GM23338 (cell line): ENCODE data around the gene RIPK4. TPM values are rescaled to one million over a fixed set of nuclear protein-coding genes. Genes with fewer than 3 reads are reported as not detected.

Source experiments
- ATAC-seq: fragments of 200-7000 bp; cut with Tn5 transposase; 3 replicates; pipeline ENCODE4 v1.9.1; 2020
- DNase-seq: peaks from one replicate; pipeline ENCODE4 v3.0.0-alpha.2; 2015; ENCODE audit warnings: low spot score
- H2AFZ ChIP-seq: fragments of 200-600 bp; sonication (generic); 2 replicates; pipeline ENCODE4 v1.8.0; 2016; ENCODE audit warnings: antibody characterized with exemption, mild to moderate bottlenecking, moderate library complexity
- H3F3A ChIP-seq: fragments of 200-600 bp; sonication (generic); replicated peaks from 2 replicates; pipeline ENCODE4 v1.8.0; 2017; ENCODE audit warnings: antibody characterized with exemption, mixed run types, low read depth
- H3K27ac ChIP-seq: fragments of 200-600 bp; sonication (generic); 2 replicates; pipeline ENCODE4 v1.6.1; 2016; ENCODE audit warnings: low read depth
- H3K27me3 ChIP-seq: fragments of 200-600 bp; sonication (generic); 2 replicates; pipeline ENCODE4 v1.8.0; 2016; ENCODE audit warnings: mild to moderate bottlenecking, mixed run types, moderate library complexity; ENCODE audit not compliant: insufficient read depth
- H3K36me3 ChIP-seq: fragments of 200-600 bp; sonication (generic); 2 replicates; pipeline ENCODE4 v1.8.0; 2016; ENCODE audit warnings: mild to moderate bottlenecking; ENCODE audit not compliant: insufficient read depth
- H3K4me1 ChIP-seq: fragments of 200-600 bp; sonication (generic); 2 replicates; pipeline ENCODE4 v1.8.0; 2016; ENCODE audit warnings: mild to moderate bottlenecking, moderate library complexity; ENCODE audit not compliant: insufficient read depth
- H3K4me2 ChIP-seq: fragments of 200-600 bp; sonication (generic); 2 replicates; pipeline ENCODE4 v1.7.1; 2017; ENCODE audit warnings: mixed run types
- H3K4me3 ChIP-seq: fragments of 200-600 bp; sonication (generic); 2 replicates; pipeline ENCODE4 v1.6.1; 2016; ENCODE audit warnings: mixed run types
- H3K79me2 ChIP-seq: fragments of 200-600 bp; sonication (generic); replicated peaks from 2 replicates; pipeline ENCODE4 v1.8.0; 2017; ENCODE audit warnings: mild to moderate bottlenecking; ENCODE audit not compliant: insufficient read depth
- H3K9me2 ChIP-seq: fragments of 200-600 bp; sonication (generic); 2 replicates; pipeline ENCODE4 v1.8.0; 2017; ENCODE audit not compliant: insufficient read depth
- H4K20me1 ChIP-seq: fragments of 200-600 bp; sonication (generic); replicated peaks from 2 replicates; pipeline ENCODE4 v1.8.0; 2017; ENCODE audit warnings: mild to moderate bottlenecking; ENCODE audit not compliant: insufficient read depth
- H3K27ac Mint-ChIP-seq: 2 replicates; pipeline ENCODE4 v1.8.0; 2020; ENCODE audit warnings: inconsistent platforms, mild to moderate bottlenecking, moderate library complexity, mixed read lengths
- H3K27me3 Mint-ChIP-seq: 3 replicates; pipeline ENCODE4 v1.8.0; 2022; ENCODE audit warnings: low read depth, mild to moderate bottlenecking, moderate library complexity, mixed read lengths, inconsistent platforms; ENCODE audit not compliant: insufficient read depth, poor library complexity
- H3K36me3 Mint-ChIP-seq: 3 replicates; pipeline ENCODE4 v1.8.0; 2021; ENCODE audit warnings: low read depth, mild to moderate bottlenecking, inconsistent platforms, moderate library complexity, mixed read lengths
- H3K4me1 Mint-ChIP-seq: 3 replicates; pipeline ENCODE4 v1.8.0; 2020; ENCODE audit warnings: mild to moderate bottlenecking, inconsistent platforms, mixed read lengths
- H3K4me3 Mint-ChIP-seq: 3 replicates; pipeline ENCODE4 v1.8.0; 2021; ENCODE audit warnings: moderate library complexity, mild to moderate bottlenecking, inconsistent platforms, mixed read lengths
- H3K9me3 Mint-ChIP-seq: 3 replicates; pipeline ENCODE4 v1.8.0; 2020; ENCODE audit warnings: moderate library complexity, mild to moderate bottlenecking, inconsistent platforms, mixed read lengths
- EZH2phosphoT487 ChIP-seq: fragments of 200-600 bp; sonication (generic); IDR thresholded peaks from one replicate; pipeline ENCODE4 v1.8.1; 2018; ENCODE audit warnings: antibody characterized with exemption; ENCODE audit not compliant: unreplicated experiment
- JUNB ChIP-seq: IDR thresholded peaks from one replicate; pipeline ENCODE4 v1.6.1; 2016; ENCODE audit warnings: antibody characterized with exemption; ENCODE audit not compliant: unreplicated experiment
- NANOG ChIP-seq: IDR thresholded peaks from 2 replicates; pipeline ENCODE4 v1.6.1; 2016; ENCODE audit warnings: antibody characterized with exemption, borderline replicate concordance
- polyA plus RNA-seq: library from polyadenylated mRNA; unstranded; fragments of >200 nt; fragmentation: Nextera tagmentation; extraction: Ambion mirVana; gene quantifications from 2 replicates; pipeline ENCODE4 v1.2.1, GENCODE V29; 2016
- total RNA-seq: library from RNA; depleted of rRNA; stranded (reverse); fragments of >200 nt; shearing (Covaris generic); gene quantifications from 2 replicates; pipeline ENCODE4 v1.2.3, GENCODE V29; 2014
- TF ChIP-seq, protein P1 (sequence below): fragments of 250-450 bp; sonication (Bioruptor Pico); IDR thresholded peaks from 2 replicates; pipeline ENCODE4 v1.5.0; 2020; ENCODE audit warnings: mild to moderate bottlenecking, moderate library complexity
- TF ChIP-seq, protein P2 (sequence below), 2 experiments: fragments of 200-600 bp in 1 of 2; sonication (generic) in 1 of 2; conservative IDR thresholded peaks; 2 replicates each; pipeline versions ENCODE4 v1.5.1 to v1.6.1; 2016 to 2017; ENCODE audit warnings: antibody characterized with exemption in 2 of 2, low read depth in 2 of 2, mild to moderate bottlenecking in 2 of 2, moderate library complexity in 1 of 2
- TF ChIP-seq, protein P3 (sequence below): IDR thresholded peaks from 2 replicates; pipeline ENCODE4 v1.6.1; 2016; ENCODE audit warnings: antibody characterized with exemption

Gene RIPK4
- total and polyA plus RNA-seq, 2 experiments from 2014 or later = 2.5 to 9.9 TPM

DNA sequence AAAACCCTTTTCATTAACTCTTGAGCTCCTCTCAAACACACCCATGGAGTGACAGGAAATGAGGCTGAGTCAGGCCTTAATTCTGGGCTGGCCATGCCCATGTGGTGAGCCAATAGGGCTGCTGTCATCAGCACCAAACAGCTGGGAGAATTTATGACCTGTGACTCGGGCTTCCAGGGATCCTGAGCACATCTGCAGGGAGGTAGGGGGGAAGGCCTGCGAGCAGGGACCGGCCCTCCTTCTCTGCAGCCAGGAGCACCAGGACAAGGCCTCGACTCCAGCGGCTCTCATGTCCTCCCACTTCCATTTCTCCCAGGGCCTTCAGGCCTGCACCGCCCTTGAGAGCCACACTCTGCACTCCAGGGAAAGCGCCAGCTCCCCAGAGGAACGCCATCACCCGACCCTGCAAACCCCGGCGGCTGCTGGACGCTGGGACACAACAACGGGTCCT, 14.6 kb downstream of the RIPK4 start (continued):
- TF ChIP-seq, protein P1, sequence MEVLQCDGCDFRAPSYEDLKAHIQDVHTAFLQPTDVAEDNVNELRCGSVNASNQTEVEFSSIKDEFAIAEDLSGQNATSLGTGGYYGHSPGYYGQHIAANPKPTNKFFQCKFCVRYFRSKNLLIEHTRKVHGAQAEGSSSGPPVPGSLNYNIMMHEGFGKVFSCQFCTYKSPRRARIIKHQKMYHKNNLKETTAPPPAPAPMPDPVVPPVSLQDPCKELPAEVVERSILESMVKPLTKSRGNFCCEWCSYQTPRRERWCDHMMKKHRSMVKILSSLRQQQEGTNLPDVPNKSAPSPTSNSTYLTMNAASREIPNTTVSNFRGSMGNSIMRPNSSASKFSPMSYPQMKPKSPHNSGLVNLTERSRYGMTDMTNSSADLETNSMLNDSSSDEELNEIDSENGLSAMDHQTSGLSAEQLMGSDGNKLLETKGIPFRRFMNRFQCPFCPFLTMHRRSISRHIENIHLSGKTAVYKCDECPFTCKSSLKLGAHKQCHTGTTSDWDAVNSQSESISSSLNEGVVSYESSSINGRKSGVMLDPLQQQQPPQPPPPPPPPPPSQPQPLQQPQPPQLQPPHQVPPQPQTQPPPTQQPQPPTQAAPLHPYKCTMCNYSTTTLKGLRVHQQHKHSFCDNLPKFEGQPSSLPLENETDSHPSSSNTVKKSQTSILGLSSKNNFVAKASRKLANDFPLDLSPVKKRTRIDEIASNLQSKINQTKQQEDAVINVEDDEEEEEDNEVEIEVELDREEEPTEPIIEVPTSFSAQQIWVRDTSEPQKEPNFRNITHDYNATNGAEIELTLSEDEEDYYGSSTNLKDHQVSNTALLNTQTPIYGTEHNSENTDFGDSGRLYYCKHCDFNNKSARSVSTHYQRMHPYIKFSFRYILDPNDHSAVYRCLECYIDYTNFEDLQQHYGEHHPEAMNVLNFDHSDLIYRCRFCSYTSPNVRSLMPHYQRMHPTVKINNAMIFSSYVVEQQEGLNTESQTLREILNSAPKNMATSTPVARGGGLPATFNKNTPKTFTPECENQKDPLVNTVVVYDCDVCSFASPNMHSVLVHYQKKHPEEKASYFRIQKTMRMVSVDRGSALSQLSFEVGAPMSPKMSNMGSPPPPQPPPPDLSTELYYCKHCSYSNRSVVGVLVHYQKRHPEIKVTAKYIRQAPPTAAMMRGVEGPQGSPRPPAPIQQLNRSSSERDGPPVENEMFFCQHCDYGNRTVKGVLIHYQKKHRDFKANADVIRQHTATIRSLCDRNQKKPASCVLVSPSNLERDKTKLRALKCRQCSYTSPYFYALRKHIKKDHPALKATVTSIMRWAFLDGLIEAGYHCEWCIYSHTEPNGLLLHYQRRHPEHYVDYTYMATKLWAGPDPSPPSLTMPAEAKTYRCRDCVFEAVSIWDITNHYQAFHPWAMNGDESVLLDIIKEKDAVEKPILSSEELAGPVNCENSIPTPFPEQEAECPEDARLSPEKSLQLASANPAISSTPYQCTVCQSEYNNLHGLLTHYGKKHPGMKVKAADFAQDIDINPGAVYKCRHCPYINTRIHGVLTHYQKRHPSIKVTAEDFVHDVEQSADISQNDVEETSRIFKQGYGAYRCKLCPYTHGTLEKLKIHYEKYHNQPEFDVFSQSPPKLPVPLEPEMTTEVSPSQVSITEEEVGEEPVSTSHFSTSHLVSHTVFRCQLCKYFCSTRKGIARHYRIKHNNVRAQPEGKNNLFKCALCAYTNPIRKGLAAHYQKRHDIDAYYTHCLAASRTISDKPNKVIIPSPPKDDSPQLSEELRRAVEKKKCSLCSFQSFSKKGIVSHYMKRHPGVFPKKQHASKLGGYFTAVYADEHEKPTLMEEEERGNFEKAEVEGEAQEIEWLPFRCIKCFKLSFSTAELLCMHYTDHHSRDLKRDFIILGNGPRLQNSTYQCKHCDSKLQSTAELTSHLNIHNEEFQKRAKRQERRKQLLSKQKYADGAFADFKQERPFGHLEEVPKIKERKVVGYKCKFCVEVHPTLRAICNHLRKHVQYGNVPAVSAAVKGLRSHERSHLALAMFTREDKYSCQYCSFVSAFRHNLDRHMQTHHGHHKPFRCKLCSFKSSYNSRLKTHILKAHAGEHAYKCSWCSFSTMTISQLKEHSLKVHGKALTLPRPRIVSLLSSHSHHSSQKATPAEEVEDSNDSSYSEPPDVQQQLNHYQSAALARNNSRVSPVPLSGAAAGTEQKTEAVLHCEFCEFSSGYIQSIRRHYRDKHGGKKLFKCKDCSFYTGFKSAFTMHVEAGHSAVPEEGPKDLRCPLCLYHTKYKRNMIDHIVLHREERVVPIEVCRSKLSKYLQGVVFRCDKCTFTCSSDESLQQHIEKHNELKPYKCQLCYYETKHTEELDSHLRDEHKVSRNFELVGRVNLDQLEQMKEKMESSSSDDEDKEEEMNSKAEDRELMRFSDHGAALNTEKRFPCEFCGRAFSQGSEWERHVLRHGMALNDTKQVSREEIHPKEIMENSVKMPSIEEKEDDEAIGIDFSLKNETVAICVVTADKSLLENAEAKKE = no peak
- no peak for TF ChIP-seq JUNB
- no peak for TF ChIP-seq EZH2phosphoT487
- TF ChIP-seq, protein P2, sequence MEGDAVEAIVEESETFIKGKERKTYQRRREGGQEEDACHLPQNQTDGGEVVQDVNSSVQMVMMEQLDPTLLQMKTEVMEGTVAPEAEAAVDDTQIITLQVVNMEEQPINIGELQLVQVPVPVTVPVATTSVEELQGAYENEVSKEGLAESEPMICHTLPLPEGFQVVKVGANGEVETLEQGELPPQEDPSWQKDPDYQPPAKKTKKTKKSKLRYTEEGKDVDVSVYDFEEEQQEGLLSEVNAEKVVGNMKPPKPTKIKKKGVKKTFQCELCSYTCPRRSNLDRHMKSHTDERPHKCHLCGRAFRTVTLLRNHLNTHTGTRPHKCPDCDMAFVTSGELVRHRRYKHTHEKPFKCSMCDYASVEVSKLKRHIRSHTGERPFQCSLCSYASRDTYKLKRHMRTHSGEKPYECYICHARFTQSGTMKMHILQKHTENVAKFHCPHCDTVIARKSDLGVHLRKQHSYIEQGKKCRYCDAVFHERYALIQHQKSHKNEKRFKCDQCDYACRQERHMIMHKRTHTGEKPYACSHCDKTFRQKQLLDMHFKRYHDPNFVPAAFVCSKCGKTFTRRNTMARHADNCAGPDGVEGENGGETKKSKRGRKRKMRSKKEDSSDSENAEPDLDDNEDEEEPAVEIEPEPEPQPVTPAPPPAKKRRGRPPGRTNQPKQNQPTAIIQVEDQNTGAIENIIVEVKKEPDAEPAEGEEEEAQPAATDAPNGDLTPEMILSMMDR (conservative IDR thresholded peaks at IDR 0.05; ENCODE audit: low read depth in 2 of 2) = no peak

DNA sequence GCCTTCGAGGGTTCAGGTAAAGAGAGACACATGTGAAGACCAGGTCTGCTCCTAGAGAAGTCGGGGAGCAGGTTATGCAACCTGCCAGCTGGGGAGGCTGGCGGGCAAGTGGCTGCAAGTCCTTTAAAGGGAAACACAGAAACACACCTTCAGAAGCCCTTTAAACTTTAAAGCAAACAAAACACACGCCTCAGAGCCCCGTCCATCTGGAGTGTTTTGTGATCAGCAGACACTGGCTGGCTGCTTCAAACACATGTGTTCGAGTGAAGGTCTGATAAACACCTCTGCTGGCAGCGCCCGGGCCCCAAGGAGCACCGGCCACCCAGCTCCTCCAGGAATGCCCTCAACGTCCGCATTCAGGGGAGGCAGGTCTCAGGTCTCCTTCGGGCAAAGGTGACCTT, 15.2 kb downstream of the RIPK4 start:
- peaks cover 24% of the 10 kb centered on the region for H3K36me3 Mint-ChIP-seq
- H3K27ac Mint-ChIP-seq = no peak overlapping the region
- Histone ChIP-seq H2AFZ (no peak overlapping the region), H3K9me2 (no peaks in the 10 kb centered on the region), H3K27ac (no peak overlapping the region), H3K4me1 (peaks cover 28% of the 10 kb centered on the region), H4K20me1 (peaks cover 11% of the 10 kb centered on the region), H3K27me3 (no peaks in the 10 kb centered on the region), H3K79me2 (peaks cover 9% of the 10 kb centered on the region; the same call in 1 of the 2 replicates), H3K36me3 (no peaks in the 10 kb centered on the region), H3K4me3 (no peak overlapping the region), H3K4me2 (peak overlapping the region; percentile 51; the same call in 1 of the 2 replicates), H3F3A (0 out of 2 replicates have a peak, but pooled peaks cover 3% of the 10 kb centered on the region)
- ATAC-seq (no peak), DNase-seq (no peak)
- TF ChIP-seq, protein P1 = no peak
- TF ChIP-seq, protein P3, sequence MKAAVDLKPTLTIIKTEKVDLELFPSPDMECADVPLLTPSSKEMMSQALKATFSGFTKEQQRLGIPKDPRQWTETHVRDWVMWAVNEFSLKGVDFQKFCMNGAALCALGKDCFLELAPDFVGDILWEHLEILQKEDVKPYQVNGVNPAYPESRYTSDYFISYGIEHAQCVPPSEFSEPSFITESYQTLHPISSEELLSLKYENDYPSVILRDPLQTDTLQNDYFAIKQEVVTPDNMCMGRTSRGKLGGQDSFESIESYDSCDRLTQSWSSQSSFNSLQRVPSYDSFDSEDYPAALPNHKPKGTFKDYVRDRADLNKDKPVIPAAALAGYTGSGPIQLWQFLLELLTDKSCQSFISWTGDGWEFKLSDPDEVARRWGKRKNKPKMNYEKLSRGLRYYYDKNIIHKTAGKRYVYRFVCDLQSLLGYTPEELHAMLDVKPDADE = no peak
- no peak for TF ChIP-seq NANOG
- no peak for TF ChIP-seq JUNB
- peaks cover 19% of the 10 kb centered on the region for H3K27me3 Mint-ChIP-seq
- H3K4me1 Mint-ChIP-seq = peaks cover 54% of the 10 kb centered on the region
- H3K9me3 Mint-ChIP-seq = no peaks in the 10 kb centered on the region
- H3K4me3 Mint-ChIP-seq = no peak overlapping the region
